ENCODE data around the gene KIRREL1.

KIRREL1 gene

DNA sequence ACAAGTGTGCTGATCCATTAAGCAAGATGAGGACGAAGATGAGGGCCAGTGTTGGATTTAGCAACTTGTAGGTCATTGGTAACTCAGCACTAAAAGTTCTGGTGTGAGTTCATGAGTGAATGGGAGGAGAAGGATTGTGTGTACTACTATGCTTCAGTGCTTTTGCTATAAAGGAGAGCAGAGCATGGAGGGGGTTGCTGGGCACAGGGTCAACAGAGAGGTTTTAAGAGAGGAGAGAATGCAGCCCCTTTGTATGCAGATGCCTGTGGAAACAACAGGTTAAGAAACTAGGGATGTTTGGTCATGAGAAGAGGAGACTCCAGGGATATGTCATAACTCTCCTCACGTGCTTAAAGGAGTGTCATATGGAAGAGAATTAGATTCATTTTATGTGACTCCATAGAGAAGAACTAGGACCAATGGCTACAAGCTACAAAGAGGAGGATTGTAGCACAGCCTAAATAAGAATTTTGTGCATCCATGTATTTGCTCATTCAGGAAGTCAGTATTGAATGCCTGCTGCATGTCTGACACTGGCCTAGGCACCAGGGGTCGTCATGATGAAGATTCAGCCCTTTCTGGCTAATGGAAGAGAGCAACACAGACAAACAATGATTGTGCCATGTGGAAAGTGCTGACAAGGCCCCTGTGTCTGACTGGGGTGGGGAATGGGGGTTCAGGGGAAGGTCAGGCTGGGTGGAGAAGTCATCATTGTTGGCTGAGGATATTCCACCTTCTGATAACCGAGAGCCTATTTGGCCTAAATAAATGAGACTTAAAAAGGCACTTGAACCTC lies 53.5 kb downstream of the KIRREL1 start:
- TF ChIP-seq CSDC2 (CRISPR knock-in tag; IDR thresholded peaks at IDR 0.05) = no peak
- TF ChIP-seq OSR1 (CRISPR knock-in tag; IDR thresholded peaks at IDR 0.05) = no peak
- TF ChIP-seq ZFP3 (CRISPR knock-in tag; IDR thresholded peaks at IDR 0.05) = no peak
- TF ChIP-seq, protein P1, sequence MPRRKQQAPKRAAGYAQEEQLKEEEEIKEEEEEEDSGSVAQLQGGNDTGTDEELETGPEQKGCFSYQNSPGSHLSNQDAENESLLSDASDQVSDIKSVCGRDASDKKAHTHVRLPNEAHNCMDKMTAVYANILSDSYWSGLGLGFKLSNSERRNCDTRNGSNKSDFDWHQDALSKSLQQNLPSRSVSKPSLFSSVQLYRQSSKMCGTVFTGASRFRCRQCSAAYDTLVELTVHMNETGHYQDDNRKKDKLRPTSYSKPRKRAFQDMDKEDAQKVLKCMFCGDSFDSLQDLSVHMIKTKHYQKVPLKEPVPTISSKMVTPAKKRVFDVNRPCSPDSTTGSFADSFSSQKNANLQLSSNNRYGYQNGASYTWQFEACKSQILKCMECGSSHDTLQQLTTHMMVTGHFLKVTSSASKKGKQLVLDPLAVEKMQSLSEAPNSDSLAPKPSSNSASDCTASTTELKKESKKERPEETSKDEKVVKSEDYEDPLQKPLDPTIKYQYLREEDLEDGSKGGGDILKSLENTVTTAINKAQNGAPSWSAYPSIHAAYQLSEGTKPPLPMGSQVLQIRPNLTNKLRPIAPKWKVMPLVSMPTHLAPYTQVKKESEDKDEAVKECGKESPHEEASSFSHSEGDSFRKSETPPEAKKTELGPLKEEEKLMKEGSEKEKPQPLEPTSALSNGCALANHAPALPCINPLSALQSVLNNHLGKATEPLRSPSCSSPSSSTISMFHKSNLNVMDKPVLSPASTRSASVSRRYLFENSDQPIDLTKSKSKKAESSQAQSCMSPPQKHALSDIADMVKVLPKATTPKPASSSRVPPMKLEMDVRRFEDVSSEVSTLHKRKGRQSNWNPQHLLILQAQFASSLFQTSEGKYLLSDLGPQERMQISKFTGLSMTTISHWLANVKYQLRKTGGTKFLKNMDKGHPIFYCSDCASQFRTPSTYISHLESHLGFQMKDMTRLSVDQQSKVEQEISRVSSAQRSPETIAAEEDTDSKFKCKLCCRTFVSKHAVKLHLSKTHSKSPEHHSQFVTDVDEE (CRISPR knock-in tag; IDR thresholded peaks at IDR 0.05) = no peak
- no peak for TF ChIP-seq ZFP30 (CRISPR knock-in tag; IDR thresholded peaks at IDR 0.05)
- TF ChIP-seq ZC3H10 (CRISPR knock-in tag; IDR thresholded peaks at IDR 0.05) = no peak
- no peak for TF ChIP-seq SNAI2 (CRISPR knock-in tag; IDR thresholded peaks at IDR 0.05)
- no peak for TF ChIP-seq GLIS3 (CRISPR knock-in tag; IDR thresholded peaks at IDR 0.05)
- no peak for TF ChIP-seq RARB (CRISPR knock-in tag; IDR thresholded peaks at IDR 0.05)
- TF ChIP-seq ZNF70 (CRISPR knock-in tag; IDR thresholded peaks at IDR 0.05) = no peak
- TF ChIP-seq ESRRG (CRISPR knock-in tag; IDR thresholded peaks at IDR 0.05) = no peak
- TF ChIP-seq ISL1 (CRISPR knock-in tag; IDR thresholded peaks at IDR 0.05) = no peak
- no peak for TF ChIP-seq ARNTL (CRISPR knock-in tag; IDR thresholded peaks at IDR 0.05; ENCODE audit: borderline replicate concordance, low read depth)
- ATAC-seq = no peak

DNA sequence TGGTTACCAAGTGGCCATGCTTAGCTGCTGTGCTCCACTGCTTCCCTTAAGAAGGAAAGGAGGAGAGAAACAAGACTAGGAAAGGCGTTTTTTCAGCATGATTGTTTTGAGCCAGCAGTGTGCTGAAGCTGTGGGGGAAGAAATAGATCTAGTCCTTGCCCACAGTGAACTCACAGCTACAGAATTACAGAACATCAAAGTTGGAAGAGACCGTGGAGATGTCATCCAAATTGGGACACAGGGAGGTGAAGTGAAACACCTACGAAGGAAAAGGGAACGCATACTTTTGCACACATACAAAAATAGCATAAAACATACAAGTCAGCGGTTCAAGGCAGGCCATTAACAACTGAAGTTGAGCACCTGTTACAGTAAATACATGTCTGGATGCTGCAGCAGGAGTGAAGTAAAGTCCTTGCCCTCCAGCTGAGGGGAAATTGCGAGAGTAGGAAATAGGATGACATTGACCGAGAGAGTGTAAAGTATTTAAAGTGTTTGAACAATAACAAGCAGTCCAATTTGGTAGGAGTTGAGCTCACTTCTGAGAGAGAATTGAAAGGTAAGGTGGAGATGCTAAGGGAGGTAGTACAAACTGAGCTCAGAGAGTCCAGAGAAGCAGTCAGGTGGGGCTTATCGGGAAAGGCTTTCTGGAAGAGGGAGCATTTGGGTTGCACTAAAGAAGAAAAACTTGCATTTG lies 55.1 kb downstream of the KIRREL1 start:
- ATAC-seq = no peak
- no peak for TF ChIP-seq PPARA (CRISPR knock-in tag; IDR thresholded peaks at IDR 0.05; ENCODE audit: borderline replicate concordance)
- no peak for TF ChIP-seq GLIS3 (CRISPR knock-in tag; IDR thresholded peaks at IDR 0.05)
- TF ChIP-seq ZNF8 (CRISPR knock-in tag; IDR thresholded peaks at IDR 0.05) = no peak
- TF ChIP-seq SNAI2 (CRISPR knock-in tag; IDR thresholded peaks at IDR 0.05) = no peak
- TF ChIP-seq ARNTL (CRISPR knock-in tag; IDR thresholded peaks at IDR 0.05; ENCODE audit: borderline replicate concordance, low read depth) = no peak
- no peak for TF ChIP-seq ZNF70 (CRISPR knock-in tag; IDR thresholded peaks at IDR 0.05)
- TF ChIP-seq, protein P2, sequence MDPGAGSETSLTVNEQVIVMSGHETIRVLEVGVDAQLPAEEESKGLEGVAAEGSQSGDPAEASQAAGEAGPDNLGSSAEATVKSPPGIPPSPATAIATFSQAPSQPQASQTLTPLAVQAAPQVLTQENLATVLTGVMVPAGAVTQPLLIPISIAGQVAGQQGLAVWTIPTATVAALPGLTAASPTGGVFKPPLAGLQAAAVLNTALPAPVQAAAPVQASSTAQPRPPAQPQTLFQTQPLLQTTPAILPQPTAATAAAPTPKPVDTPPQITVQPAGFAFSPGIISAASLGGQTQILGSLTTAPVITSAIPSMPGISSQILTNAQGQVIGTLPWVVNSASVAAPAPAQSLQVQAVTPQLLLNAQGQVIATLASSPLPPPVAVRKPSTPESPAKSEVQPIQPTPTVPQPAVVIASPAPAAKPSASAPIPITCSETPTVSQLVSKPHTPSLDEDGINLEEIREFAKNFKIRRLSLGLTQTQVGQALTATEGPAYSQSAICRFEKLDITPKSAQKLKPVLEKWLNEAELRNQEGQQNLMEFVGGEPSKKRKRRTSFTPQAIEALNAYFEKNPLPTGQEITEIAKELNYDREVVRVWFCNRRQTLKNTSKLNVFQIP (CRISPR knock-in tag; IDR thresholded peaks at IDR 0.05; ENCODE audit: borderline replicate concordance, low read depth) = no peak

DNA sequence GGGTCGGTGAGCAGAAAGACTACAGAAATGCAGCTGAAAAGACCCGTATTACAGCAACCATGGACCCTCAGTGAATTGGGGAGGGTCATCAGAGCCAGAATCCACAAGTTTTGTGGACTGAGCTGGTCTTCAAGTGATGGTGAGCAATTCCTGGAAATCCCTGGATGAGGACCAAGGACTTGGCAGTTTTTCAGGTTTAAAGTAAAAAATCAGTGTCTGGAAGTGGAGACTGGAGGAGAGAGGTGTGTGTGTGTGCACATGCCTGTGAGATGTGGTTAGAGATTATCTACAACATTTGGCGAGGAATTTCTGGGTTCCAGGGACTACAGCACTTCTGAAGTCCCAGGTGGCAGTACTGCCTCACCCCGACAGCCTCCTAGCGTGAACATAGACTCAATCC lies 56.4 kb downstream of the KIRREL1 start:
- ATAC-seq = peak; percentile 37
- TF ChIP-seq ISL1 (CRISPR knock-in tag; IDR thresholded peaks at IDR 0.05) = no peak
- no peak for TF ChIP-seq ZFP30 (CRISPR knock-in tag; IDR thresholded peaks at IDR 0.05)
- no peak for TF ChIP-seq ZFP3 (CRISPR knock-in tag; IDR thresholded peaks at IDR 0.05)
- TF ChIP-seq OSR1 (CRISPR knock-in tag; IDR thresholded peaks at IDR 0.05) = no peak
- TF ChIP-seq ZNF565 (CRISPR knock-in tag; conservative IDR thresholded peaks at IDR 0.05; ENCODE audit: low read depth) = no peak
- no peak for TF ChIP-seq BACH2 (CRISPR knock-in tag; IDR thresholded peaks at IDR 0.05; ENCODE audit: borderline replicate concordance)
- TF ChIP-seq, protein P2 (CRISPR knock-in tag; IDR thresholded peaks at IDR 0.05; ENCODE audit: borderline replicate concordance, low read depth) = no peak
- TF ChIP-seq, protein P1 (CRISPR knock-in tag; IDR thresholded peaks at IDR 0.05) = no peak
- TF ChIP-seq TOX (CRISPR knock-in tag; IDR thresholded peaks at IDR 0.05; ENCODE audit: borderline replicate concordance) = no peak
- no peak for TF ChIP-seq CSDC2 (CRISPR knock-in tag; IDR thresholded peaks at IDR 0.05)
- no peak for TF ChIP-seq ZNF70 (CRISPR knock-in tag; IDR thresholded peaks at IDR 0.05)
- TF ChIP-seq ZC3H10 (CRISPR knock-in tag; IDR thresholded peaks at IDR 0.05) = no peak
- TF ChIP-seq PPARA (CRISPR knock-in tag; IDR thresholded peaks at IDR 0.05; ENCODE audit: borderline replicate concordance) = no peak
- TF ChIP-seq, protein P3, sequence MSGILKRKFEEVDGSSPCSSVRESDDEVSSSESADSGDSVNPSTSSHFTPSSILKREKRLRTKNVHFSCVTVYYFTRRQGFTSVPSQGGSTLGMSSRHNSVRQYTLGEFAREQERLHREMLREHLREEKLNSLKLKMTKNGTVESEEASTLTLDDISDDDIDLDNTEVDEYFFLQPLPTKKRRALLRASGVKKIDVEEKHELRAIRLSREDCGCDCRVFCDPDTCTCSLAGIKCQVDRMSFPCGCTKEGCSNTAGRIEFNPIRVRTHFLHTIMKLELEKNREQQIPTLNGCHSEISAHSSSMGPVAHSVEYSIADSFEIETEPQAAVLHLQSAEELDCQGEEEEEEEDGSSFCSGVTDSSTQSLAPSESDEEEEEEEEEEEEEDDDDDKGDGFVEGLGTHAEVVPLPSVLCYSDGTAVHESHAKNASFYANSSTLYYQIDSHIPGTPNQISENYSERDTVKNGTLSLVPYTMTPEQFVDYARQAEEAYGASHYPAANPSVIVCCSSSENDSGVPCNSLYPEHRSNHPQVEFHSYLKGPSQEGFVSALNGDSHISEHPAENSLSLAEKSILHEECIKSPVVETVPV (CRISPR knock-in tag; IDR thresholded peaks at IDR 0.05) = no peak
- TF ChIP-seq, protein P4, sequence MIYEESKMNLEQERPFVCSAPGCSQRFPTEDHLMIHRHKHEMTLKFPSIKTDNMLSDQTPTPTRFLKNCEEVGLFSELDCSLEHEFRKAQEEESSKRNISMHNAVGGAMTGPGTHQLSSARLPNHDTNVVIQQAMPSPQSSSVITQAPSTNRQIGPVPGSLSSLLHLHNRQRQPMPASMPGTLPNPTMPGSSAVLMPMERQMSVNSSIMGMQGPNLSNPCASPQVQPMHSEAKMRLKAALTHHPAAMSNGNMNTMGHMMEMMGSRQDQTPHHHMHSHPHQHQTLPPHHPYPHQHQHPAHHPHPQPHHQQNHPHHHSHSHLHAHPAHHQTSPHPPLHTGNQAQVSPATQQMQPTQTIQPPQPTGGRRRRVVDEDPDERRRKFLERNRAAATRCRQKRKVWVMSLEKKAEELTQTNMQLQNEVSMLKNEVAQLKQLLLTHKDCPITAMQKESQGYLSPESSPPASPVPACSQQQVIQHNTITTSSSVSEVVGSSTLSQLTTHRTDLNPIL (CRISPR knock-in tag; IDR thresholded peaks at IDR 0.05; ENCODE audit: low read depth) = no peak
